ENCODE measurements around the gene CYP2S1. TPM values are rescaled to one million over a fixed set of nuclear protein-coding genes. Genes with fewer than 3 reads are reported as not detected.

CYP2S1 gene
- total RNA-seq, 1 experiment from 2014 or later: 0.22 TPM

- no peak for DNase-seq (ENCODE audit: extremely low read depth, low read depth)
Measured at GRCh38 chr19:41253660-41254059, 60.6 kb downstream of the CYP2S1 start.

GRCh38 chr19:41255171-41255570, 62.2 kb downstream of the CYP2S1 start:
- DNase-seq (ENCODE audit: extremely low read depth, low read depth): no peak

Other genes starting within 250 kb of the CYP2S1 start
- not detected in 2 replicates for gene CYP2B6, start 201.9 kb upstream of the CYP2S1 start, total RNA-seq (2014; rRNA removed; shearing (Covaris generic))
- not detected in 2 replicates for gene CYP2A13, start 104.8 kb upstream of the CYP2S1 start, total RNA-seq (2014; rRNA removed; shearing (Covaris generic))
- gene CYP2F1, start 78.8 kb upstream of the CYP2S1 start, total RNA-seq (2014; rRNA removed; shearing (Covaris generic)): not detected in 2 replicates
- 27.7 and 29.8 TPM in 2 replicates for gene AXL, start 26.0 kb downstream of the CYP2S1 start, total RNA-seq (2014; rRNA removed; shearing (Covaris generic))
- gene HNRNPUL1, start 71.2 kb downstream of the CYP2S1 start, total RNA-seq (2014; rRNA removed; shearing (Covaris generic)): 80.3 and 89.5 TPM in 2 replicates
- gene CCDC97, start 117.0 kb downstream of the CYP2S1 start, total RNA-seq (2014; rRNA removed; shearing (Covaris generic)): 7.3 and 9.1 TPM in 2 replicates
- gene TGFB1, start 160.7 kb downstream of the CYP2S1 start, total RNA-seq (2014; rRNA removed; shearing (Covaris generic)): 4.8 and 9.4 TPM in 2 replicates
- gene B9D2, start 170.9 kb downstream of the CYP2S1 start, total RNA-seq (2014; rRNA removed; shearing (Covaris generic)): 3.1 and 3.9 TPM in 2 replicates
- 1.8 and 1.9 TPM in 2 replicates for gene TMEM91, start 183.3 kb downstream of the CYP2S1 start, total RNA-seq (2014; rRNA removed; shearing (Covaris generic))
- gene EXOSC5, start 204.1 kb downstream of the CYP2S1 start, total RNA-seq (2014; rRNA removed; shearing (Covaris generic)): 16.5 and 23.5 TPM in 2 replicates
- gene BCKDHA, start 204.6 kb downstream of the CYP2S1 start, total RNA-seq (2014; rRNA removed; shearing (Covaris generic)): 32.5 and 33.6 TPM in 2 replicates
- not detected in 2 replicates for gene B3GNT8, start 234.2 kb downstream of the CYP2S1 start, total RNA-seq (2014; rRNA removed; shearing (Covaris generic))
- 27.5 and 30.9 TPM in 2 replicates for gene DMAC2, start 246.7 kb downstream of the CYP2S1 start, total RNA-seq (2014; rRNA removed; shearing (Covaris generic))
- gene ERICH4, start 249.9 kb downstream of the CYP2S1 start, total RNA-seq (2014; rRNA removed; shearing (Covaris generic)): not detected in 2 replicates

Data from NCI-H460 (cell line).